ENCODE results near the gene CREB5. TPM values are rescaled to one million over a fixed set of nuclear protein-coding genes. Genes with fewer than 3 reads are reported as not detected.

CREB5 gene
- total and polyA plus RNA-seq, 2 of the 13 experiments (the other 11 are each of a cell fraction or from before 2014, with no cell fraction given): 0.38 to 0.71 TPM

- TF ChIP-seq ZFP91 (CRISPR knock-in tag; IDR thresholded peaks at IDR 0.05; ENCODE audit: borderline replicate concordance) (peak; percentile 68; the same call in 1 of the 2 replicates), ZNF136 (CRISPR knock-in tag; IDR thresholded peaks at IDR 0.05; ENCODE audit: low read depth) (0 out of 2 replicates have a peak, but pooled peaks have one; percentile 32), PITX1 (CRISPR knock-in tag; IDR thresholded peaks at IDR 0.05) (peak; percentile 55; the same call in 1 of the 2 replicates), ZNF34 (CRISPR knock-in tag; IDR thresholded peaks at IDR 0.05; ENCODE audit: borderline replicate concordance) (no peak), ZNF570 (CRISPR knock-in tag; IDR thresholded peaks at IDR 0.05; ENCODE audit: borderline replicate concordance) (no peak), JUN (CRISPR knock-in tag; IDR thresholded peaks at IDR 0.05) (no peak), ZNF33B (CRISPR knock-in tag; IDR thresholded peaks at IDR 0.05) (no peak), MEF2D (CRISPR knock-in tag; IDR thresholded peaks at IDR 0.05) (peak; percentile 53; the same call in 1 of the 2 replicates), ZNF766 (CRISPR knock-in tag; IDR thresholded peaks at IDR 0.05; ENCODE audit: borderline replicate concordance) (no peak), ZBTB20 (CRISPR knock-in tag; IDR thresholded peaks at IDR 0.05; ENCODE audit: borderline replicate concordance, low read depth) (0 out of 2 replicates have a peak, but pooled peaks have one; percentile 58), MIER2 (CRISPR knock-in tag; IDR thresholded peaks at IDR 0.05) (no peak), ZFP90 (CRISPR knock-in tag; IDR thresholded peaks at IDR 0.05; ENCODE audit: borderline replicate concordance) (0 out of 2 replicates have a peak, but pooled peaks have one; percentile 25), PLRG1 (conservative IDR thresholded peaks at IDR 0.05) (no peak), ARID4A (CRISPR knock-in tag; IDR thresholded peaks at IDR 0.05; ENCODE audit: borderline replicate concordance) (peak; percentile 22; the same call in 1 of the 2 replicates), ZNF891 (CRISPR knock-in tag; IDR thresholded peaks at IDR 0.05) (peak; percentile 88; the same call in 1 of the 2 replicates), ATRX (CRISPR knock-in tag; IDR thresholded peaks at IDR 0.05; ENCODE audit: borderline replicate concordance) (no peak), HIVEP1 (CRISPR knock-in tag; IDR thresholded peaks at IDR 0.05) (peak; percentile 66; the same call in 1 of the 2 replicates), MTF2 (CRISPR knock-in tag; IDR thresholded peaks at IDR 0.05; ENCODE audit: borderline replicate concordance) (peak; percentile 89; the same call in 1 of the 2 replicates), ZFP36L1 (CRISPR knock-in tag; IDR thresholded peaks at IDR 0.05) (no peak), SRY (CRISPR knock-in tag; IDR thresholded peaks at IDR 0.05) (peak; percentile 53; the same call in 1 of the 2 replicates)
- TF ChIP-seq, protein P1, sequence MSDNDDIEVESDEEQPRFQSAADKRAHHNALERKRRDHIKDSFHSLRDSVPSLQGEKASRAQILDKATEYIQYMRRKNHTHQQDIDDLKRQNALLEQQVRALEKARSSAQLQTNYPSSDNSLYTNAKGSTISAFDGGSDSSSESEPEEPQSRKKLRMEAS (IDR thresholded peaks at IDR 0.05): peak; percentile 43; the same call in 1 of the 2 replicates
- TF ChIP-seq, protein P2, sequence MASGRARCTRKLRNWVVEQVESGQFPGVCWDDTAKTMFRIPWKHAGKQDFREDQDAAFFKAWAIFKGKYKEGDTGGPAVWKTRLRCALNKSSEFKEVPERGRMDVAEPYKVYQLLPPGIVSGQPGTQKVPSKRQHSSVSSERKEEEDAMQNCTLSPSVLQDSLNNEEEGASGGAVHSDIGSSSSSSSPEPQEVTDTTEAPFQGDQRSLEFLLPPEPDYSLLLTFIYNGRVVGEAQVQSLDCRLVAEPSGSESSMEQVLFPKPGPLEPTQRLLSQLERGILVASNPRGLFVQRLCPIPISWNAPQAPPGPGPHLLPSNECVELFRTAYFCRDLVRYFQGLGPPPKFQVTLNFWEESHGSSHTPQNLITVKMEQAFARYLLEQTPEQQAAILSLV (CRISPR knock-in tag; IDR thresholded peaks at IDR 0.05; ENCODE audit: borderline replicate concordance): 0 out of 2 replicates have a peak, but pooled peaks have one; percentile 26
These were observed 441.8 kb downstream of the CREB5 start (continued) for GRCh38 chr7:28853834-28854749.
